Neutrophil (primary cell): ENCODE data around the gene USP1.

Experiments used
- H3K27ac ChIP-seq: fragments of 200-600 bp; sonication (generic); 2 replicates; pipeline ENCODE4 v1.5.1; 2016; ENCODE audit warnings: mild to moderate bottlenecking, moderate library complexity
- H3K27me3 ChIP-seq: fragments of 200-600 bp; sonication (generic); 2 replicates; pipeline ENCODE4 v1.6.0; 2016; ENCODE audit warnings: mild to moderate bottlenecking
- H3K36me3 ChIP-seq: fragments of 200-600 bp; sonication (generic); 2 replicates; pipeline ENCODE4 v1.5.1; 2017
- H3K4me1 ChIP-seq, 2 experiments: fragments of 200-600 bp in 1 of 2; sonication (generic) in 1 of 2; 1 replicate in 1 of 2; 2 replicates in 1 of 2; pipeline versions ENCODE4 v1.5.1 to v1.6.1; 2013 to 2016; ENCODE audit warnings: low read depth in 1 of 2, low read length in 1 of 2, mild to moderate bottlenecking in 1 of 2, moderate library complexity in 1 of 2; ENCODE audit not compliant: control insufficient read depth in 1 of 2, insufficient read depth in 1 of 2
- H3K4me3 ChIP-seq, 2 experiments: fragments of 200-600 bp in 1 of 2; sonication (generic) in 1 of 2; 1 replicate in 1 of 2; 2 replicates in 1 of 2; pipeline ENCODE4 v1.5.1; 2013 to 2016; ENCODE audit warnings: low read depth in 1 of 2, low read length in 1 of 2, mild to moderate bottlenecking in 1 of 2, moderate library complexity in 1 of 2
- H3K9me3 ChIP-seq: fragments of 200-600 bp; sonication (generic); 2 replicates; pipeline ENCODE4 v1.5.1; 2016
- CTCF ChIP-seq: fragments of 200-600 bp; sonication (generic); IDR thresholded peaks from 2 replicates; pipeline ENCODE4 v1.5.1; 2016; ENCODE audit warnings: antibody characterized with exemption

USP1 gene

GRCh38 chr1:62484824-62485468 lies 48.1 kb downstream of the USP1 start:
- TF ChIP-seq CTCF: no peak
- H3K27ac ChIP-seq: no peak overlapping the region
- H3K36me3 ChIP-seq: no peaks in the 10 kb centered on the region
- no peaks in the 10 kb centered on the region for H3K4me1 ChIP-seq
- no peaks in the 10 kb centered on the region for H3K9me3 ChIP-seq
- H3K27me3 ChIP-seq: no peaks in the 10 kb centered on the region
- no peak overlapping the region for H3K4me3 ChIP-seq

GRCh38 chr1:62487956-62488355 lies 51.1 kb downstream of the USP1 start:
- no peaks in the 10 kb centered on the region for H3K4me1 ChIP-seq
- no peak overlapping the region for H3K27ac ChIP-seq
- TF ChIP-seq CTCF: no peak
- H3K9me3 ChIP-seq: no peaks in the 10 kb centered on the region
- no peaks in the 10 kb centered on the region for H3K27me3 ChIP-seq
- no peaks in the 10 kb centered on the region for H3K36me3 ChIP-seq
- no peak overlapping the region for H3K4me3 ChIP-seq

- no peaks in the 10 kb centered on the region for H3K9me3 ChIP-seq
- H3K4me3 ChIP-seq: no peak overlapping the region
- H3K4me1 ChIP-seq: no peaks in the 10 kb centered on the region
- no peaks in the 10 kb centered on the region for H3K27me3 ChIP-seq
- no peaks in the 10 kb centered on the region for H3K36me3 ChIP-seq
- TF ChIP-seq CTCF: no peak
- no peak overlapping the region for H3K27ac ChIP-seq
Measured at GRCh38 chr1:62492521-62492920, 55.7 kb downstream of the USP1 start.

- no peaks in the 10 kb centered on the region for H3K36me3 ChIP-seq
Measured at GRCh38 chr1:62493656-62494055, 56.8 kb downstream of the USP1 start.

GRCh38 chr1:62494137-62494536 lies 57.3 kb downstream of the USP1 start:
- Histone ChIP-seq H3K36me3 (no peaks in the 10 kb centered on the region), H3K4me3 (no peak overlapping the region), H3K9me3 (no peaks in the 10 kb centered on the region), H3K4me1 (no peaks in the 10 kb centered on the region), H3K27me3 (no peaks in the 10 kb centered on the region), H3K27ac (no peak overlapping the region)
- no peak for TF ChIP-seq CTCF

More at GRCh38 chr1:62493656-62494055, 56.8 kb downstream of the USP1 start:
- no peak overlapping the region for H3K27ac ChIP-seq
- H3K4me1 ChIP-seq: no peaks in the 10 kb centered on the region
- H3K9me3 ChIP-seq: no peaks in the 10 kb centered on the region
- no peak overlapping the region for H3K4me3 ChIP-seq
- H3K27me3 ChIP-seq: no peaks in the 10 kb centered on the region
- no peak for TF ChIP-seq CTCF

- no peaks in the 10 kb centered on the region for H3K27me3 ChIP-seq
- no peak overlapping the region for H3K27ac ChIP-seq
- no peaks in the 10 kb centered on the region for H3K9me3 ChIP-seq
- no peaks in the 10 kb centered on the region for H3K4me1 ChIP-seq
- TF ChIP-seq CTCF: no peak
- H3K4me3 ChIP-seq: no peak overlapping the region
- H3K36me3 ChIP-seq: no peaks in the 10 kb centered on the region
Measured at GRCh38 chr1:62500210-62500609, 63.4 kb downstream of the USP1 start.
